HepG2 (cell line): Measurements from ENCODE around the gene ESYT2. TPM values are rescaled to one million over a fixed set of nuclear protein-coding genes. Genes with fewer than 3 reads are reported as not detected.

ENCODE experiments used
- AFF4 ChIP-seq: sonication (generic); formaldehyde crosslinking; IDR thresholded peaks from 2 replicates; pipeline ENCODE4 v1.4.0; 2020; ENCODE audit warnings: missing genetic modification reagents
- ARID4A ChIP-seq: sonication (generic); formaldehyde crosslinking; IDR thresholded peaks from 2 replicates; pipeline ENCODE4 v1.5.0; 2020; ENCODE audit warnings: mild to moderate bottlenecking, missing genetic modification reagents, borderline replicate concordance
- CREB1 ChIP-seq, 2 experiments: fragments of 450-650 bp in 1 of 2; IDR thresholded peaks; 2 replicates each; pipeline ENCODE4 v1.6.1; 2016 to 2017; ENCODE audit warnings: control low read depth in 1 of 2, mild to moderate bottlenecking in 1 of 2, missing compliant biosample characterization in 1 of 2, missing genetic modification characterization in 1 of 2
- FOXJ3 ChIP-seq: sonication (generic); formaldehyde crosslinking; IDR thresholded peaks from 2 replicates; pipeline ENCODE4 v1.4.0; 2020; ENCODE audit warnings: missing genetic modification reagents, mild to moderate bottlenecking, borderline replicate concordance
- HDAC1 ChIP-seq: sonication (generic); formaldehyde crosslinking; IDR thresholded peaks from 2 replicates; pipeline ENCODE4 v1.5.1; 2020; ENCODE audit warnings: mild to moderate bottlenecking, missing genetic modification reagents
- ISX ChIP-seq: sonication (generic); formaldehyde crosslinking; conservative IDR thresholded peaks from 2 replicates; pipeline ENCODE4 v1.5.0; 2020; ENCODE audit warnings: missing genetic modification reagents
- KDM1A ChIP-seq: IDR thresholded peaks from 2 replicates; pipeline ENCODE4 v1.6.1; 2016; ENCODE audit warnings: missing compliant biosample characterization
- NCOA1 ChIP-seq: sonication (generic); formaldehyde crosslinking; IDR thresholded peaks from 2 replicates; pipeline ENCODE4 v1.9.0; 2021; ENCODE audit warnings: missing genetic modification reagents
- REL ChIP-seq: sonication (generic); formaldehyde crosslinking; conservative IDR thresholded peaks from 2 replicates; pipeline ENCODE4 v1.8.0; 2022; ENCODE audit warnings: mild to moderate bottlenecking, missing genetic modification reagents, moderate library complexity
- SMC3 ChIP-seq: IDR thresholded peaks from 2 replicates; pipeline ENCODE4 v1.6.1; 2011; ENCODE audit warnings: low read length, improper control_type of control experiment
- SP2 ChIP-seq: sonication (generic); formaldehyde crosslinking; IDR thresholded peaks from 2 replicates; pipeline ENCODE4 v1.5.1; 2020; ENCODE audit warnings: mild to moderate bottlenecking, missing genetic modification reagents
- ZBTB39 ChIP-seq: sonication (generic); formaldehyde crosslinking; IDR thresholded peaks from 2 replicates; pipeline ENCODE4 v1.5.0; 2020; ENCODE audit warnings: missing genetic modification reagents
- ZNF143 ChIP-seq: sonication (generic); formaldehyde crosslinking; IDR thresholded peaks from 2 replicates; pipeline ENCODE4 v1.4.0; 2020; ENCODE audit warnings: missing genetic modification reagents
- ZNF747 ChIP-seq: sonication (generic); formaldehyde crosslinking; IDR thresholded peaks from 2 replicates; pipeline ENCODE4 v1.8.1; 2023; ENCODE audit warnings: missing genetic modification reagents, mild to moderate bottlenecking, borderline replicate concordance
- ZNF780A ChIP-seq: sonication (generic); formaldehyde crosslinking; IDR thresholded peaks from 2 replicates; pipeline ENCODE4 v1.8.0; 2022; ENCODE audit warnings: mild to moderate bottlenecking, missing genetic modification reagents, moderate library complexity
- ZZZ3 ChIP-seq: sonication (generic); formaldehyde crosslinking; IDR thresholded peaks from 2 replicates; pipeline ENCODE4 v1.4.0; 2020; ENCODE audit warnings: missing genetic modification reagents, mild to moderate bottlenecking, borderline replicate concordance
- polyA plus RNA-seq, 8 experiments: library from polyadenylated mRNA; depleted of rRNA in 3 of 8; stranded (reverse) in 7 of 8; unstranded in 1 of 8; fragments of >200 nt; fragmentation: Illumina TruSeq in 4 of 8; extraction: Trizol in 4 of 8; gene quantifications; 2 replicates each; pipeline versions ENCODE4 v1.2.1 to v1.2.3, GENCODE V29; 2011 to 2016; ENCODE audit warnings: low read depth in 4 of 8, missing spikeins in 1 of 8, mixed read lengths in 1 of 8; ENCODE audit not compliant: insufficient read depth in 1 of 8
- total RNA-seq, 5 experiments: library from RNA; depleted of rRNA; stranded (reverse); fragments of >200 nt; fragmentation: Illumina TruSeq; extraction: Trizol; gene quantifications; 2 replicates each; pipeline ENCODE4 v1.2.3, GENCODE V29; 2016; ENCODE audit warnings: low read depth in 1 of 5
- TF ChIP-seq, protein P1 (sequence below): sonication (generic); formaldehyde crosslinking; IDR thresholded peaks from 2 replicates; pipeline ENCODE4 v1.8.0; 2022; ENCODE audit warnings: mild to moderate bottlenecking, missing genetic modification reagents, borderline replicate concordance

Gene ESYT2
- total and polyA plus RNA-seq, 2 of the 13 experiments (the other 11 are each of a cell fraction or from before 2014, with no cell fraction given): 28.5 to 37.3 TPM

GRCh38 chr7:158849768-158850544, 20.6 kb upstream of the ESYT2 start (continued):
- TF ChIP-seq ARID4A (CRISPR knock-in tag) (peak; percentile 68; the same call in 1 of the 2 replicates), SMC3 (no peak), ZZZ3 (CRISPR knock-in tag) (no peak), ISX (CRISPR knock-in tag) (no peak), CREB1 (IDR thresholded peaks at IDR 0.05) (no peak), CREB1 (CRISPR knock-in tag; IDR thresholded peaks at IDR 0.05) (no peak), ZBTB39 (CRISPR knock-in tag) (no peak), KDM1A (CRISPR knock-in tag) (no peak), SP2 (CRISPR knock-in tag) (no peak), AFF4 (CRISPR knock-in tag) (no peak), NCOA1 (0 out of 2 replicates have a peak, but pooled peaks have one; percentile 67), ZNF780A (no peak), ZNF143 (no peak), FOXJ3 (CRISPR knock-in tag) (no peak), HDAC1 (peak; percentile 58), REL (no peak), ZNF747 (CRISPR knock-in tag) (peak; percentile 62; the same call in 1 of the 2 replicates)
- TF ChIP-seq, protein P1, sequence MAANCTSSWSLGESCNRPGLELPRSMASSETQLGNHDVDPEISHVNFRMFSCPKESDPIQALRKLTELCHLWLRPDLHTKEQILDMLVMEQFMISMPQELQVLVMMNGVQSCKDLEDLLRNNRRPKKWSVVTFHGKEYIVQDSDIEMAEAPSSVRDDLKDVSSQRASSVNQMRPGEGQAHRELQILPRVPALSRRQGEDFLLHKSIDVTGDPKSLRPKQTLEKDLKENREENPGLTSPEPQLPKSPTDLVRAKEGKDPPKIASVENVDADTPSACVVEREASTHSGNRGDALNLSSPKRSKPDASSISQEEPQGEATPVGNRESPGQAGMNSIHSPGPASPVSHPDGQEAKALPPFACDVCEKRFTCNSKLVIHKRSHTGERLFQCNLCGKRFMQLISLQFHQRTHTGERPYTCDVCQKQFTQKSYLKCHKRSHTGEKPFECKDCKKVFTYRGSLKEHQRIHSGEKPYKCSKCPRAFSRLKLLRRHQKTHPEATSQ (CRISPR knock-in tag): no peak
